Activated T-helper 9 cell treated with anti-CD3 and anti-CD28 coated beads, Interleukin-2, amount 50 U/mL, for 16 hours (primary cell): Measurements from ENCODE around the gene TUBD1.
A peak's percentile ranks its signal among the peaks of the same experiment; 100 is the strongest.
"Not testable (repeated sequence)": the region's sequence is repeated elsewhere in the genome, so short reads cannot be mapped to it uniquely, and the experiment has no call there.

ENCODE experiments used
- DNase-seq: peaks from one replicate; pipeline ENCODE4 v3.0.0-alpha.2; 2020; ENCODE audit warnings: low read depth

The TUBD1 gene

GRCh38 chr17:59844884-59845594 lies 47.7 kb downstream of the TUBD1 start:
- no peak for DNase-seq

- DNase-seq: peak; percentile 52
These were observed 49.7 kb downstream of the TUBD1 start for GRCh38 chr17:59842901-59843652.

DNA sequence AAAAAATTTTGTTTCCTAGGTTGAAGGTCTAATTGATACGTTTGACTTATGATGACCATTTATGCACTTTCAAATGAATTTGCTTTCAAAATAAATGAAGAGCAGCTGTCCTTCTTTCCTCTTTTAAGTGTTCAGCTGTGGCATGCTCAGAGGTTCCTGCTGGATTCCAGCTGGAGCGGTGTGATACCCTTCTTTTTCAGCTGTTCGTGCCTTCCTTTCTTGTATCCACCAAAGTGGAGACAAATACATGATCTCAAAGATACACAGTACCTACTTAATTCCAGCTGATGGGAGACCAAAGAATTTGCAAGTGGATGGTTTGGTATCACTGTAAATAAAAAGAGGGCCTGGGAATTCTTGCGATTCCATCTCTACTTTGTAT lies 50.9 kb downstream of the TUBD1 start:
- DNase-seq: not testable (repeated sequence)

DNA sequence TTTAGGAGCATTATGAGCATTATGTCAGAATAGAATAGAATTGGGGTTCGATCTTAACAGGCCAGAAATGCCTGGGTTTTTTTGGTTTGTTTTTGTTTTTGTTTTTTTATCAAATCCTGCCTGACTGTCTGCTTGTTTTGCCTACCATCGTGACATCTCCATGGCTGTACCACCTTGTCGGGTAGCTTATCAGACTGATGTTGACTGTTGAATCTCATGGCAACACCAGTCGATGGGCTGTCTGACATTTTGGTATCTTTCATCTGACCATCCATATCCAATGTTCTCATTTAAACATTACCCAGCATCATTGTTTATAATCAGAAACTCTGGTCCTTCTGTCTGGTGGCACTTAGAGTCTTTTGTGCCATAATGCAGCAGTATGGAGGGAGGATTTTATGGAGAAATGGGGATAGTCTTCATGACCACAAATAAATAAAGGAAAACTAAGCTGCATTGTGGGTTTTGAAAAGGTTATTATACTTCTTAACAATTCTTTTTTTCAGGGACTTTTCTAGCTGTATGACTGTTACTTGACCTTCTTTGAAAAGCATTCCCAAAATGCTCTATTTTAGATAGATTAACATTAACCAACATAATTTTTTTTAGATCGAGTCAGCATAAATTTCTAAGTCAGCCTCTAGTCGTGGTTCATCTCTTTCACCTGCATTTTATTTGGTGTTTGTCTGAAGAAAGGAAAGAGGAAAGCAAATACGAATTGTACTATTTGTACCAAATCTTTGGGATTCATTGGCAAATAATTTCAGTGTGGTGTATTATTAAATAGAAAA lies 51.5 kb downstream of the TUBD1 start:
- DNase-seq: not testable (repeated sequence)

DNA sequence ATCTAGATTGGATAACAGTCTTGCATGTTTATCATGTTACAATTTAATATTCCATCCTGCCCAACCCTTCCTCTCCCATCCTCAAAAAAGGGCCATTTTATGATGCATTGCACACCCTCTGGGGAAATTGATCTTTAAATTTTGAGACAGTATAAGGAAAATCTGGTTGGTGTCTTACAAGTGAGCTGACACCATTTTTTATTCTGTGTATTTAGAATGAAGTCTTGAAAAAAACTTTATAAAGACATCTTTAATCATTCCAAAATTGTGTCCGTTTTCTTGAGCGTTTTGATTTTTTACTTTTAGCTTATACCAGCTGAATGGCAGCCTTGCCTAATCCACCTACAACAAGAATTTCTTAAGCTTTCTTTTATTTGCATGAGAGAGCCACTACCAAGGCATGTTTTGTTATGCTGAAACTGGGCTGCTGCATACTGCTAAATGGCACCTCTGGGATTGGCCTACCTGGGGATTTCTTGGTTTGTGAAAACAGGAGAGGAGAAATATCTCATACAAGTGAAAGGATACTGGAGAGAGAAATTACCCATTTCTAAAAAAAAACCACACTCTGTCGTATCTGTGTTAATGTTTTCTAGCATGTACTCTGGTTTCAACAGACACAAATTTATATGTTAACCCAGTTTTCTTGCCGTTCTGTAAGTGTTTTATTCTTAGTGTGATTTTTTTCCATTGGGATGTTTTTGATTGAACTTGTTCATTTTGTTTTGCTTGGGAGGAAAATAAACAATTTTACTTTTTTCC lies 52.2 kb downstream of the TUBD1 start:
- DNase-seq: no peak

GRCh38 chr17:59839651-59840328 lies 53.0 kb downstream of the TUBD1 start:
- DNase-seq: no peak

GRCh38 chr17:59838052-59838916 lies 54.5 kb downstream of the TUBD1 start:
- DNase-seq: peak; percentile 29

DNA sequence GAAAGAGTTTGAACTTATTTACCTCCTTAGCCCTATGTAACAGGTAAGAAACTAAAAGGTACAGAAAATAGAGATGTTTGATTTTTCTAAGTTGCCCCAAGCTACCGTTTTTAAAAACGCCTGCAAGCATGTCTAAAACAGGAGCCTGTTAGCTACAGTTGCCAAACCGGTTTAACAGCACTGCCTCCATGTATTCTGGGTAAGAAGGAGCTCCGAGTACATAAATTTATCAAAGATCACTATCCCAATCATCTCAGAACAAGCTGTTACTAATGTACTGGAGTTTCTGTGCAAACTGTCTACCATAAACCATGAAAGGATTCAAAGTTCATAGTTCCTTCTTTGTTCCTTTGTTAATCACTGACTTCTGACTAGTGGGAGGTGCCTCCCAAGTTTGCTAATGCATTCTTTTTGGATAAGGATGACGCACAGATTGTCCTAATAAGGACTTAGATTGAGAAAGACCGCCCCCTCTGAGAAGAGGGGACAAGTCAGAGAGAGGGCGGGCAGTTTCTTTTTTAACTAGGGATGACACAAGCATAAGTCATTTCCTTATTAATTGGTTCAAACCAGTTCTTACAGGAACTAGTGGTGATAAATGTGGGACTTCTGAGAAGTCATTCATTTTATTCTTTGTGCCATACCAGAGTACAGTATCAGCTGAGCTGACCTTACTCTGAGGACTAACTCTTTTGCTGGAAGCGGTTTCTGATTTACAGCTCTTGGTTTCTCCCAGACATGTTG lies 55.3 kb downstream of the TUBD1 start:
- DNase-seq: peak; percentile 39

DNA sequence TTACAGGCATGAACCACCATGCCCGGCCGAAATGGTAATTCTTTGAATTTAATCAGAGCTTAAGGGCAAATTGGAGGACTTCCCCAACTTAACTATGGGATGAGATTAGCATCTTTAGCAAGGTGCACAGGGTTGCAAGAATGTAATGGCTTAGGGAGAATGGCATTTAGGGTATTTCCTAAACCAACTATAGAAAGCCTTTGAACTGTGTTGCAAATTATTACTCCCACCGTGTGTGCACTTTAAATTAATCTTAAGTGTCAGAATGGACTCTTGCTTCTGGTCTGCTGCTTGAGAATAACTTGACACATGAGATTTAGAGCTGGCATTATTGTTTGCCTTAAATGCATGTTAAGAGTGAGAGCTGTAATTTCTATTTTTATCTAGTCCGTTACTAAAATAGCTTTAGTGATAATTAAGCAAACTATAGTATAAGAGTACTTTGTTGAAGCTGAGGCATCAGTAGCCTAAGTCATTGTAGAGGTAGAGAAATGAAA lies 59.8 kb downstream of the TUBD1 start:
- no peak for DNase-seq

DNA sequence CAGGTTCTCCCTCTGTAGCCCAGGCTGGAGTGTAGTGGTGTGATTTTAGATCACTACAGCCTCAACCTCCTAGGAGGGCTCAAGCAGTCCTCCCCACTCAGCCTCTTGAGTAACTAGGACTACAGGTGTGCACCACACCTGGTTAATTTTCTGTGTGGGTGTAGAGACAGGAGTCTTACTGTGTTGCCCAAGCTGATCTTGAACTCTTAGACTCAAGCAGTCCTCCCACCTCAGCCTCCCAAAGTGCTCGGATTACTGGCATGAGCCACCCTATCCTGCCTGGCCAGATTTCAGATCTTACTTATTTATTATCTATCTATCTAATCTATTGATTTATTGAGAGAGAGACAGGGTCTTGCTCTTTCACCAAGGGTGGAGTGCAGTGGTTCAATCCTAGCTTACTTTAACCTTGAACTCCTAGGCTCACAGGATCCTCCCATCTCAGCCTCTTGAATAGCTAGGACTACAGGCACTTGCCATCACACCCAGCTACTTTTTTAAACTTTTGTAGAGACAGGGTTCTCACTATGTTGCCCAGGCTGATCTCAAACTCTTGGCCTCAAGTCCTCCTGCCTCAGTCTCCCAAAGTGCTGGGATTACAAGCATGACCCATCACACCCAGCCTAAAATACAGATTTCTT lies 61.8 kb downstream of the TUBD1 start:
- DNase-seq: no peak

DNA sequence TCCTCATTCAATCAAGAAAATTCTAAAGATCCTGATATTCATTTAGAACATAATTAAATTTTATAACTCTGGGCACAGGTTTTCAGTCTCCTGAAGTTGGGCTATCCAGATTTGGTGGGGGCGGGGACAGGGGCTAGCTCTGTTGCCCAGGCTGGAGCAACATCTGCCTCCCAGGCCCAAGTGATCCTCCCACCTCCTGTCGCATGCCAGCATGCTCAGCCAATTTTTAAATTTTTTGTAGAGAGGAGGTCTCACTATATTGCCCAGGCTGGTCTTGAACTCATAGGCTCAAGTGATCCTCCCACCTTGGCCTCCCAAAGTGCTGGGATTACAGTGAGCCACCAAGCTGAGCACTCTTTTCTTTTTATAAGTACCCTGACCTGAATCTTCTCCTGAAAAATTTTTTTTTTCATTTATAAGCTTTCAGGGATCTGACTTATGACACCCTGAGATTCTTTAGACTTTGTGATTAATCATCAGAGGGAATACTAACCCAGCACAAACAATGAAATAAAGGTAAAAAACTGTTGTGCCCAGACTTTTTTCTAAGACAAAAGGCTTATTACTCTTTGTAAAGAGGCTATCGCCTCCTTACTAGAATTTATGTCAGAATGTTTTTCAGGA lies 62.6 kb downstream of the TUBD1 start:
- peak; percentile 16 for DNase-seq

- DNase-seq: no peak
These were observed 63.3 kb downstream of the TUBD1 start for GRCh38 chr17:59829217-59830006.

GRCh38 chr17:59828819-59829216 lies 63.9 kb downstream of the TUBD1 start:
- peak; percentile 23 for DNase-seq

GRCh38 chr17:59828478-59828760 lies 64.3 kb downstream of the TUBD1 start:
- no peak for DNase-seq

- DNase-seq: no peak
These were observed 64.8 kb downstream of the TUBD1 start for GRCh38 chr17:59827721-59828477.

DNA sequence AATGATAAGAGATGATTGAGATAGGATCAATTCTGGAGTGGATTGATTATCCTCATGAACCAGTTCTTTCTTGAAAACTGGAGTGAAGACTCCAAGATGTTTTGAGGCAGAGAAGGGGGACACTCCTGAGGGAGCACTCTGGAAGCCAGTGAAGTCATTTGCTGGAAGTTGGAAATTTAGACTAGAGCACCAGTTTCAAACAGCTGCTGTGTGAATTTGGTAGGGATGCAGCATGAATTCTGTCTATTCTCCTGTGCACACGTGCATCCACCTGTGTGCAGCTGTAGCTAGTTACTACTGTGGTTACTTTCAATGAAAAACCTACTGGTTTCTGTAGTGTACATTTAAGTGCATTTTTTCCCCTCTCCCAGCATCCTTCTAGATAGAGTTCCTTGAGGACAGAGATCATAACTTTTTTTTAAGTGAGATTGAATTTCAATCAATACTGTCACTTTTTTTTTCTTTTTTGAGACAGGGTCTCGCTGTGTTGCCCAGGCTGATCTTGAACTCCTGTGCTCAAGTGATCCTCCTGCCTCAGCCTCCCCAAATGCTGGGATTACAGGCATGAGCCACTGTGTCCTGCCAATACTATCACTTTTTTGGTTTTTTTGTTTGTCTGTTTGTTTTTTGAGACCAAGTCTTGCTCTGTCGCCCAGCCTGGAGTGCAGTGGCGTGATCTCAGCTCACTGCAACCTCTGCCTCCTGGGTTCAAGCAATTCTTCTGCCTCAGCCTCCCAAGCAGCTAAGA lies 65.9 kb downstream of the TUBD1 start:
- DNase-seq: no peak
